Thyroid gland (tissue), 4 donors: Measurements from ENCODE around the gene GALNT2.

Experiments
- CTCF ChIP-seq, 6 experiments: fragments of 200-600 bp in 3 of 6; fragments of 450-650 bp in 3 of 6; sonication (generic) in 3 of 6; IDR thresholded peaks; one replicate each; pipeline ENCODE4 v1.5.1; 2016 to 2019; ENCODE audit warnings: antibody characterized with exemption in 6 of 6, mild to moderate bottlenecking in 2 of 6, inconsistent platforms in 1 of 6, moderate library complexity in 1 of 6
- POLR2A ChIP-seq, 2 donors: fragments of 450-650 bp; IDR thresholded peaks; one replicate each; pipeline ENCODE4 v1.6.1; 2017; ENCODE audit warnings: antibody characterized with exemption in 2 of 2, mild to moderate bottlenecking in 2 of 2, moderate library complexity in 1 of 2

DNA sequence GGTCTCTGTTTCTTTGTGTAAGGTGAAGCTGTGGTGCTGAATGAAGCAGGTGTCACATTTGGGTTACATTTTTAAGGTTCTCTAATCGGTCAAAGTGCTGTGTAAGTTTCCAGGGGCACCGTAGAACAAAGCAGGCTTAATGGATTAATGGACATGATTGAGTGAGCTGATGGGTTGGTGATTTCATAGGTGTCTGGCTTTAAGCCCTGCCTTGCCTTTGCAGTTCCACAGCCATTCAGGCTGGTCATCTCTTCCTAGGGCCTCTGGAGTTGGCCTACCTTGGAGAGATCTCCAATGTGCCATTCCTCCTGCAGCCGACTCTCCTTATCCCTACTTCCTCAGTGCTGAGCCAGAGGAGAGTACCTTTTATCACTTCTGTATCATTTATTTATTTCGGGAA, 15.2 kb downstream of the GALNT2 start:
- TF ChIP-seq POLR2A (IDR thresholded peaks at IDR 0.05) (no peak), CTCF (IDR thresholded peaks at IDR 0.05) (no peak)
